Thyroid gland (tissue), 4 donors: ENCODE data around the gene VEPH1.

Experiments used
- CTCF ChIP-seq, 6 experiments: fragments of 200-600 bp in 3 of 6; fragments of 450-650 bp in 3 of 6; sonication (generic) in 3 of 6; IDR thresholded peaks; one replicate each; pipeline ENCODE4 v1.5.1; 2016 to 2019; ENCODE audit warnings: antibody characterized with exemption in 6 of 6, mild to moderate bottlenecking in 2 of 6, inconsistent platforms in 1 of 6, moderate library complexity in 1 of 6
- POLR2A ChIP-seq, 2 donors: fragments of 450-650 bp; IDR thresholded peaks; one replicate each; pipeline ENCODE4 v1.6.1; 2017; ENCODE audit warnings: antibody characterized with exemption in 2 of 2, mild to moderate bottlenecking in 2 of 2, moderate library complexity in 1 of 2

GRCh38 chr3:157369727-157370421 is 133.3 kb downstream of the VEPH1 start:
- TF ChIP-seq CTCF (IDR thresholded peaks at IDR 0.05) (no peak), POLR2A (IDR thresholded peaks at IDR 0.05) (no peak)
